Renal cortical epithelial cell (primary cell): ENCODE measurements around the gene SPINK8. TPM values are rescaled to one million over a fixed set of nuclear protein-coding genes. Genes with fewer than 3 reads are reported as not detected.
"Not testable (repeated sequence)": the region's sequence is repeated elsewhere in the genome, so short reads cannot be mapped to it uniquely, and the experiment has no call there.

ENCODE experiments used
- DNase-seq: peaks from one replicate; pipeline ENCODE4 v3.0.0-alpha.2; 2011; ENCODE audit warnings: low read depth
- total RNA-seq: library from RNA; depleted of rRNA; stranded (reverse); fragments of >200 nt; gene quantifications from 2 replicates; pipeline ENCODE4 v1.2.3, GENCODE V29; 2014

The SPINK8 gene
- total RNA-seq, 1 donor from 2014 or later, result not detected

- DNase-seq, result no peak
Measured at GRCh38 chr3:48278884-48279559, 54.4 kb downstream of the SPINK8 start.

DNA sequence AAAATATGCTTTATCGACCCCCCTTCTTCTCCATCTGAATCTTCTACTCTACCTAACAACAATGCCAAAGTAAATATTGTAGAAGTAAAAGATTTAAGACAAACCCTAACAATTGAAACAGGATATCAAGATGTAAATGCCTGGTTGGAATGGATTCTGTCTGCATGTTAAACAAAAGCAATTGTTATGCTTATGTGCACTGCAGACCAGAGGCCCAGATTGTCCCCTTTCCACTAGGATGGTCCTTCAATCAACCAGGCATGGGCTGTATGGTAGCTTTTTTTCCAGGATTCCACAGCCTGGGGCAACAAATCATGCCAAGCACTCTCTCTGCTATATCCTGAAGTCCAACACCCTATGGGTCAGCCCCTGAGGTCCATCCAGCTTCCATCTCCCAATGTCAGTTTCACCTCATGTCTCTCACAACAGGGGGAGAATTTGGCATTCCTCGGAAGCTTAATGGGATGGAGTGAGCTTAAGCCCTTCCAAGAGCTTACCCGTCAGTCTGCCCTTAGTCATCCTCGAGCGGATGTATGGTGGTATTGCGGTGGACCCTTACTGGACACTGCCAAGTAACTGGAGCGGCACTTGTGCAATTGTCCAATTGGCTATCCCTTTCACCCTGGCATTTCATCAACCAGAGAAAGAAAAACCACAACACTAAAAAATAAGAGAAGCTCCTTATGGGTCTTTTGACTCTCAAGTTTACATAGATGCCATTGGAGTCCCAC lies 56.4 kb downstream of the SPINK8 start:
- DNase-seq, result no peak

- DNase-seq, result peak; percentile 93
Measured at GRCh38 chr3:48275287-48276027, 58.0 kb downstream of the SPINK8 start.

DNA sequence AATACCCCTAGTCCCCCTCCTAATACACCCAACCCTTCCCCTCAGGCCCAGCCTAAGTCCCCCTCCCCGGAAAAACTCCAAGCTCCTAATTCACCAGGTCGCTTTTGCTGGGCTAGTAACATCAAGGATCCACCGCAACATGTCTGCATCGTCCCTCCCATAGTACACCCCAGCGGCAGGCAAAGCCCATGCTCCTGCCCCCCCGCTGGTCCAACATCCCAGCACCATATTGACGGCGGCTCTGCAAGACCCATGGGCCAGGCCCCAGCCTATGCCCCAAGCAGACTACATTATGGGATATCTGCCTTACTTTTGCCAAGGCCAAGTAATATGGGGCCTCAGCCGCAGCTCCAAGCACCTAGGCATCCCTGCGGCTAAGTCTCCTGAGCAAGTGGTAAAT lies 59.0 kb downstream of the SPINK8 start:
- DNase-seq, result no peak

GRCh38 chr3:48273594-48274211 lies 59.8 kb downstream of the SPINK8 start:
- peak; percentile 64 for DNase-seq

DNA sequence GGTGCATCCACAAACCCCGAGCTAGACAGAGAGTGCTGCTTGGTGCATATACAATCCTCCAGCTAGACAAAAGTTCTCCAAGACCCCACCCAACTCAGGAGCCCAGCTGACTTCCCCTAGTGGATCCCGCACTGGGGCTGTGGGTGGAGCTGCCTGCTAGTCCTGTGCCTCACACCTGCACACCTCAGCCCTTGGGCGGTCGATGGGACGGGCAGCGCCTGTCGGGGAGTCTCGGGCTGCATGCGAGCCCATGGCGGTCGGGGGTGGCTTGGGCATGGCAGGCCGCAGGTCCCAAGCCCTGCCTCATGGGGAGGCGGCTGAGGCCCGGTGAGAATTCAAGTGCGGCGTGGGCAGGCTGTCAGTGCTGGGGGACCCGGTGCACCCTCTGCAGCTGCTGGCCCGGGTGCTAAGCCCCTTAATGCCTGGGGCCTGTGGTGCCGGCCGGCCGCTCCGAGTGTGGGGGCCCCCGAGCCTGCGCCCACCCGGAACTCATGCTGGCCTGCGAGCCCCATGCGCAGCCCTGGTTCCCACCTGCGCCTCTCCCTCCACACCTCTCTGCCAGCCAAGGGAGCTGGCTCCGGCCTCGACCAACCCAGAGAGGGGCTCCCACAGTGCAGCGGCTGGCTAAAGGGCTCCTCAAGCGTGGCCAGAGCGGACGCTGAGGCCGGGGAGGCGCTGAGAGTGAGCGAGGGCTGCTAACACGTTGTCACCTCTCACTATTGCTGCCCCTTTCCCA lies 61.5 kb downstream of the SPINK8 start:
- no peak for DNase-seq

- DNase-seq, result not testable (repeated sequence)
Measured at GRCh38 chr3:48271223-48271622, 62.2 kb downstream of the SPINK8 start.

DNA sequence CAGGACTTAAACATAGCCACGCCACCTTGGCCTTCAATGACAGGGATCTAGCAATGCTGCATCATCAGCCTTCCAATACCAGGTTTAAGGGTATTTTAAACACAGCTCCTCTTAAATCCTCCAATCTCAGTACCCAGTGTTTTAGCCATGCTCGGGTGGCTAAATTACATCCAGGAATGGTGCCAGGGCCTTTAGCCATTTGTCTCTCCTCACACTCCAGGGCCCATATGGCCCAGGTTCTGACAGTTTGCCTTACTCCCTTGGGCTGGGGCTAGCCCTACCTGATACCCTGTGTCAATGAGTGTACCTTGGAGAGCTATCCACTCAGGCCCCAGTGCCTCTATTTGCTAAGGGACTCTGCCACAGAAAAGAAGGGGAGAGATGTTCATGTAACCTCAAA lies 63.2 kb downstream of the SPINK8 start:
- DNase-seq, result no peak

- DNase-seq, result no peak
Measured at GRCh38 chr3:48269592-48269991, 63.9 kb downstream of the SPINK8 start.

DNA sequence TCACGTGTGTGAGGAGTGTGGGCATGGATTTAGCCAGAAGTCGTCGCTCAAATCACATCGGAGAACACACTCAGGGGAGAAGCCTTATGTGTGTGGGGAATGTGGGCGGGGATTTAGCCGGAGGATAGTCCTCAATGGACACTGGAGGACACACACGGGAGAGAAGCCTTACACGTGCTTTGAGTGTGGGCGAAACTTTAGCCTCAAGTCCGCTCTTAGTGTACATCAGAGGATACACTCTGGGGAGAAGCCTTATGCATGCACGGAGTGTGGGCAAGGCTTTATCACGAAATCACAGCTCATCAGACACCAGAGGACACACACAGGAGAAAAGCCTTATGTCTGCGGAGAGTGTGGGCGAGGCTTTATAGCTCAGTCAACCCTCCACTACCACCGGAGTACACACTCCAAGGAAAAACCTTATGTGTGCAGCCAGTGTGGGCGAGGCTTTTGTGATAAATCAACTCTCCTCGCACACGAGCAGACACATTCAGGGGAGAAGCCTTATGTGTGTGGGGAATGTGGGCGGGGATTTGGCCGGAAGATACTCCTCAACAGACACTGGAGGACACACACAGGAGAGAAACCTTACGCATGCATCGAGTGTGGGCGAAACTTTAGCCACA lies 64.4 kb downstream of the SPINK8 start:
- no peak for DNase-seq

GRCh38 chr3:48268381-48268935 lies 65.0 kb downstream of the SPINK8 start:
- peak; percentile 43 for DNase-seq

DNA sequence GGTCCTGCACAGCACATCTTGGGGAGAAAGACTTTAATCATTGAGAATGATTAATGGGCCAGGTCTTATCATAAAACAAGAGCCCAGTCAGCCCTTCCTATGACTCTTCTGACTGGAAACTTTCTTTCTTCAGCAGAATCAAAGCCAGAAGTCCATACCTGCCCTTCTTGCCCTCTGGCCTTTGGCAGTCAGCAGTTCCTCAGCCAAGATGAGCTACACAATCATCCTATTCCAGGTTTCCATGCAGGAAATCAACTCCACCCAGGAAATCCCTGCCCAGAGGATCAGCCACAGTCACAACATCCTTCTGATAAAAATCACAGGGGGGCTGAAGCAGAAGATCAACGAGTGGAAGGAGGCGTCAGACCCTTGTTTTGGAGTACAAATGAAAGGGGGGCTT lies 65.7 kb downstream of the SPINK8 start:
- no peak for DNase-seq

DNA sequence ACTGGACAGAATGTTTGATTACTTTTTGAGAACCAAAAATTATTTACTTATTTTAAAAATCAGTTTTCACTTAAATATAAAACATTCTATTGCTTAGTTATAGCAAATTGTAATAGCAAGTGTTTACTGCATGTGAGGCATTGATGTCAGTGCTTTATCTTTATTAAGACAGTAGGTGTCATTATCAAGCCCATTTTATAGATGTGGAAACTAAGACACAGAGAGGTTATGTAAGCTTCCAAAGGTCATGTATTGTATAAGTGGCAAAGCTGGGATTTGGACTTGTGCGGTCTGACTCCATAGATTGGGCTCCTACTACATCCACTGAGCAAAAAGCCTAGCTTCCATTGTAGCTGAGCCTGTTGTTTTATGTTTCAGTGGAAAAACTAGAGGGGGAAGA lies 74.9 kb downstream of the SPINK8 start:
- DNase-seq, result no peak

Other genes with a start within 250 kb of the SPINK8 start
- gene CDC25A, start 145.2 kb downstream of the SPINK8 start, total RNA-seq, result 3.2 and 7.3 TPM in 2 replicates
- gene CAMP, start 110.2 kb downstream of the SPINK8 start, total RNA-seq, result 0.25 TPM in 1 of 2 replicates, not detected in the other
- 2.3 and 6.6 TPM in 2 replicates for gene ZNF589, start 92.6 kb downstream of the SPINK8 start, total RNA-seq
- 29.7 and 45.7 TPM in 2 replicates for gene NME6, start 32.3 kb downstream of the SPINK8 start, total RNA-seq
- not detected in 2 replicates for gene FBXW12, start 38.6 kb upstream of the SPINK8 start, total RNA-seq
- 38.2 and 191 TPM in 2 replicates for gene PLXNB1, start 96.4 kb upstream of the SPINK8 start, total RNA-seq
- gene CCDC51, start 106.5 kb upstream of the SPINK8 start, total RNA-seq, result 24.0 and 37.5 TPM in 2 replicates
- 201 and 228 TPM in 2 replicates for gene TMA7, start 106.6 kb upstream of the SPINK8 start, total RNA-seq
- 4.3 and 5.2 TPM in 2 replicates for gene ATRIP, start 113.1 kb upstream of the SPINK8 start, total RNA-seq
- gene SHISA5, start 170.5 kb upstream of the SPINK8 start, total RNA-seq, result 116 and 143 TPM in 2 replicates
- 11.3 and 38.2 TPM in 2 replicates for gene PFKFB4, start 223.1 kb upstream of the SPINK8 start, total RNA-seq
- 4.0 and 11.5 TPM in 2 replicates for gene UCN2, start 230.1 kb upstream of the SPINK8 start, total RNA-seq